HG02973 (cell line): Measurements from ENCODE around the gene SLC25A41.
A peak's percentile ranks its signal among the peaks of the same experiment; 100 is the strongest.
"Not testable (repeated sequence)": the region's sequence is repeated elsewhere in the genome, so short reads cannot be mapped to it uniquely, and the experiment has no call there.

Source experiments
- ATAC-seq: cut with Tn5 transposase; IDR thresholded peaks from one replicate; pipeline ENCODE4 v1.9.1; 2021; ENCODE audit warnings: moderate library complexity; ENCODE audit not compliant: unreplicated experiment

Gene SLC25A41

GRCh38 chr19:6412061-6412446 is 21.5 kb downstream of the SLC25A41 start:
- ATAC-seq = no peak

DNA sequence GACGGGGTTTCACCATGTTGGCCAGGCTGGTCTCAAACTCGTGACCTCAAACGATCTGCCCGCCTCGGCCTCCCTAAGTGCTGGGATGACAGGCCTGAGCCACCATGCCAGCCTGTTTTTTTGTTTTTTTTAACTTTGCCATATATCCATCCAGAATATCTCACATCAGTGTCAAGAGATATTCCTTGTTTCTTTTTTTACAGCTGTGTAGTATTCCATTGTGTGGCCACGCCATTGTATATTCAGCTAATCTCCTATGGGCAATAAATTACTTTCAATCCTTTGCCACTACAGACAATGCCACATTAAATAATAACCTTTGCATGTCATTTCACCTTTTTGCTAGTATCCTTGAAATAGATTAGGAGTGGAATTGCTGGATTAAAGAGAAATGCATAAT is 24.2 kb downstream of the SLC25A41 start:
- no peak for ATAC-seq

GRCh38 chr19:6406401-6406800 is 27.2 kb downstream of the SLC25A41 start:
- no peak for ATAC-seq

GRCh38 chr19:6402837-6403608 is 30.5 kb downstream of the SLC25A41 start:
- no peak for ATAC-seq

GRCh38 chr19:6402058-6402457 is 31.5 kb downstream of the SLC25A41 start:
- no peak for ATAC-seq

DNA sequence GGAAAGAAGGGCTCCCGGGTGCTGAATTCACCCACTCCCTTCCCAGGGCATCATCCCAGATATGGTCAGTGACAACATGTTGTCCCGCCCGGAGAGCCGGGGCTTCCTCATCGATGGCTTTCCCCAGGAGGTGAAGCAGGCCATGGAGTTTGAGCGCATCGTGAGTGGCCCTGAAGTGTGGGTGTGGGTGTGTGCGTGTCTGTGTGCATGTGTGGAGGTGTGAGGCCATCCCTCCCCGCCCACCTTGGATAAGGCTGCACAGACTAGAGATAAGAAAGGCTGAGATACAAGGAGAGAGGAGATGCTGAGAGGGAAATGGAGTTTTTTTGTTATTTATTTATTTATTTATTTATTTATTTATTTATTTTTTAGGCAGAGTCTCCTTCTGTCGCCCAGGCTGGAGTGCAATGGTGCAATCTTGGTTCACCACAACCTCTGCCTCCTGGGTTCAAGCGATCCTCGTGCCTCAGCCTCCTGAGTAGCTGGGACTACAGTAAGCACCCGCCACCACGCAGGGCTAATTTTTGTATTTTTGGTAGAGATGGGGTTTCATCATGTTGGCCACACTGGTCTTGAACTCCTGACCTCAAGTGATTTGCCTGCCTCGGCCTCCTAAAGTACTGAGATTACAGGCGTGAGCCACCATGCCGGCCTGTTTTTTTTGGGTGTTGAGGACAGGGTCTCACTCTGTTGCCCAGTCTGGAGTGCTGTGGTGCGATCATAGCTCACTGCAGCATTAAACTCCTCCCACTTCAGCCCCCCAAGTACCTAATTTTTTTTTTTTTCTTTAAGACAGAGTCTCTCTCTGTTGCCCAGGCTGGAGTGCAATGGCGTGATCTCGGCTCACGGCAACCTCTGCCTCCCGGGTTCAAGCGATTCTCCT is 33.3 kb downstream of the SLC25A41 start:
- not testable (repeated sequence) for ATAC-seq

GRCh38 chr19:6396305-6396704 is 37.3 kb downstream of the SLC25A41 start:
- ATAC-seq = no peak

DNA sequence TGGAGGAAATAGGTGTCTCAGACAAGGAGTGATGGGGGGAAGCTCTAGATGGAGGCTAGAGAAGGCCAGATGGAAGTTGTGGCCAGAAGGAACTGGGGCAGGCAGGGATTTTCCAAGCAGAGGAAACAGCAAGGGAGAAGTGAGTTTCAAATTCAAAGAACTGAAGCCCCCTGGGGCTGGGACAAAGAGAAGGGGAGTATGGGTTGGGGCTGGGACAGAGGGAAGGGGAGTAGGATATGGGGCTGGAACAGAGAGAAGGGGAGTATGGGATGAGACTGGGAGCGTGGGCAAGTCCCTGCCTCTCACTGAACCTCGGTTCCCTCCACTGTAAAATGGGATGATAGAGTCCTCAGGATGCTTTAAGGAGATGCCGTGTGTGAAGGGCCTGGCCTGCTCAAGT is 38.7 kb downstream of the SLC25A41 start:
- no peak for ATAC-seq

DNA sequence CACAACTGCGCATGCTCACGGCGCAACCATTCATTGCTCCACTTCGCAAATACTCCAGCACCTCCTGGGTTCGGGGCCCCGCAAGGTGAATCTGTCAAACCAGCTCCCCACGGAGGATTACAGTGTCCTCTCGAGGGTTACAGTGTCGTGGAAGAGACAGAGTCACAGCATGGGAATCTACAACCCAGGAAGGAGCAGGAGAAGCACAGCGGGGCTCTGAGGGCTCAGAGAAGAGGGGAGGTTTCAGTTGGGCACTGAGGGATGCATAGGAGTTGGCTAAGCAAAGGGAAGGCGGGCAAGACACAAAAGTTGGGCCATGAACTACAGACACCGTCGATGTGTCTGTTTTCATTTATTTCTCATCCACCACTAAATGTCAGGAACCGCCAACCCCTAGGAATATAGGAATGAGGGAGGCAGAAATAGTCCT is 39.6 kb downstream of the SLC25A41 start:
- ATAC-seq = peak; percentile 17

DNA sequence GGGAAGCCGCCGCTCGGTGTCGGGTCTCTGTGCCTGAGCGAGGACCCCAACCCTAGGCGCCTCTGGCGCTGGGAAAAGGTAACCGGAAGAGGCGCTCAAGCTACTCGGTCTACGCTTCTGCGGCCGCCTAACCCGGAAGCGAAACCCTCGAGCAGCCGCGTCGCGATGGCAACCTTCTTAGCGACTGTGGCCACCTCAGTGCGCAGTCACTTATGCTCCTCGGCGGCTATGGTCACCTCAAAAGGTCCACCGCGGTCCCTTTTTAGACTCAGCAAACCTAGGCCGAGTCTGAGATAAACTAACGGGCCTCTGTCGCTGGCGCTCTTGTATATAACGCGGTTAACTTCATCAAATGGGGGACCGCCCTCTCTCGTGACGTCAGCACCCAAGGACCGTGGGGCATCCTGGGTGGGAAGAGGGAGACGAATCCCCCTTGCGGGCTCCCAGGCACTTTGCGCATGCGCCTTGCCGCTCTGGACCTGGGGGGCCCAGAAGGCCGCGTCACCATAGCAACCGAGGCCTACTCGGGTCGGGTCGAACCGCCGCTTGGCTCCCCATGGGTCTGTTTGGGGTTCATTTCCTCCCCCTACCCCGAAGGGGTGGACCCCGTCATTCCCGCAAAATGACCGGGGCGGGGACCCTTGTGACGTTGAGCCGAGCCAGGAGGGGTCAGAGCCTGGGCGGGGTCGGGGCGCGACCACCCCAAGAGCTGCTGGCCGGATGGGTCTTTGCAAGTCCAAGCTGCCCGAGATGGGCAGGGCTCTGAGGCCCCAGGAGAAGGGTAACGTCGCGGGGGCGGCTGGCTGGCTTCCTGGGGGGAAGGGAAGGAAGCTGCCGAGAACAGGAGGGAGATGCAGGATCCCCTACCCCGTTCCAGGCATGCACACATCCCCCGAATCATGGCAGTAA is 40.2 kb downstream of the SLC25A41 start, which contains the start of gene GTF2F1:
Gene GTF2F1, minus strand, starts transcription at position 91 of the 909 bp plus-strand sequence. CDS start 169 bp downstream, outside the sequence.
- ATAC-seq = peak; percentile 75

GRCh38 chr19:6392221-6393073 is 41.1 kb downstream of the SLC25A41 start:
- ATAC-seq = no peak

- no peak for ATAC-seq
These were observed 46.2 kb downstream of the SLC25A41 start for GRCh38 chr19:6387372-6387771.

DNA sequence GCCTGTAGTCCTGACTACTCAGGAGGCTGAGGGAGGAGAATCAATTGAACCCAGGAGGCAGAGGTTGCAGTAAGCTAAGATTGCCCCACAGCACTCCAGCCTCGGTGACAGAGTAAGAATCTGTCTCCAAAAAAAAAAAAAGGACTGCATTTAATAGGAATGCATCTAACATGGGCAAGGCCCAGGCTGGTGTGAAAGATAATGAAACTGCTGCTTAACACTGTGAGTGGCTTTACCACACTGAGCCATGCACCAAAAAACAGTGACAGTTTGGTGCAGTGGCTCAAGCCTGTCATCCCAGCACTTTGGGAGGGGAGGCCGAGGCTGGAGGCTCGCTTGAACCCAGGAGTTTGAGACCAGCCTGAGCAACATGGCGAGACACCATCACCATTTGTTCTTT is 49.2 kb downstream of the SLC25A41 start:
- ATAC-seq = no peak

GRCh38 chr19:6383188-6383587 is 50.4 kb downstream of the SLC25A41 start:
- ATAC-seq = no peak

DNA sequence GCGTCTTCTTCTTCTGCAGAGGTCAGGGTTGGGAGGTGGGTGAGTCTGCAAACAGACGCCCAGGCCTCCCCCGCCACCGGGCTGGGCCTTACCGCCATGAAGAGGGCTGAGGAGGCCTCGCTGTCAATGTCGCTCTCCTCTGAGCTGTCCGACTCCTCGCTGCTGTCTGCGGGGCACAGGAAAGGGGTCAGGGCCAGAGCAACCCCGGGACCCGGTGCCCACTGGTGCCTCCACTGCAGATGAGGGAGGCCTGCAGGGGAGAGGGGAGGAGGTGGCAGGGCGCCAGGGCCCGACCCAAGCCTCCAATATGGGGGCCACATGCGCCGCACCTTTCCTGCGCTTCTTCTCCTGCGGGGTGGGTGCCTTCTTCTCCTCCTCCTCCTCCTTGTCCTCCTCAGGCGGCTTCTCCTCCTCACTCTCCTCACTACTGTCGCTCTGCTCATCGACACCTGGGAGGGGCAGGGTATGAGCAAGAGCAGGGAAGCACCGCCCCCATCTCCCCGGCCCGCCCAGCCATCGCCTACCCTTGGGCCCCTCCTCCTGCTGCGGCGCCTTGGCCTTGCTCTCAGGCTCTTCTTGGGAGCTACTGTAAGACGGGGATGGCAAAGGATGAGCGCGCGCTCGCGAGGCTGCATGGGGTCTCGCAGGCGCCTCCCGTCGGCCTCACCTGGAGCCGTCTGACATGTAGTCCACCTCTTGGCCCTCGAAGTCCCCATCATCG is 52.4 kb downstream of the SLC25A41 start:
- ATAC-seq = no peak

GRCh38 chr19:6379744-6380143 is 53.8 kb downstream of the SLC25A41 start:
- ATAC-seq = no peak

DNA sequence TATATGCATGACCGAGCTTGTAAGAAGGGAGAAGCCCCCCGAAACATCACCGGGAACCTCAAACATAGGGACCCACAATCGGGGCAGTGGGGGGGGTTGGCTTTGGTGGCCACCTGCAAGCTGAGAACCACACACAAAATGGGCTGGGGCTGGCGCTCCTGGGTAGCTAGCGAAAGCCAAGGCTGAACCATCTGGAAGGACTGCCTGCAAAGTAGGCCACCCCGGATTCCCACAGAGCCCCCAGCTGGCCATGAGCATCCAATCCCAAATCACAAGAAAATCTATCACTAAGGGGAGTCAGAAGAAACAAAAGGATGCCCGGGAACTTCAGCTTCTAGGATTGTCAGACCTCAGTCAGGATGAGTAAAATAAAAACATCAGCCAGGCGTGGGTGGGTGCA is 55.1 kb downstream of the SLC25A41 start:
- ATAC-seq = no peak

DNA sequence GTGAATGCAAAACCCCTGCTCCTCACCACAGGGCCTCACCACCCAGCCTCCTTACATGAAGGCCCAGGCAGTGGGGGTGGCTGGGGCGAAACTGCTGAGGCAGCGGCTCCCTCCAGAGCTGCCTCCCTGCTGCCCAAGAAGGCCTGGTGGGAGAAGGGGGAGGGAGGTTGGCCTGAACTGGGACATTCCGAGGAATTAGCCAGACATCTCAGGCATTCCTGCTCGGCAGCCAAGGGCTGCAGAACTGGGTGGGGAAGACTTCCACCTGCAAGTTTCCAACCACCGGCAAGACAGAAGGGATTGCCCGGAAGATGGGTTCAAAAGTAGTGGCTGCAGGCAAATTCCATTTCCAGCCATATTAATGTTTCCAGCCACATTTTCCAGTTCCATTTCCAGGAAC is 55.5 kb downstream of the SLC25A41 start:
- no peak for ATAC-seq

GRCh38 chr19:6376512-6377190 is 56.9 kb downstream of the SLC25A41 start:
- ATAC-seq = no peak
